AML-193 (cell line): Measurements from ENCODE around the gene KLHL1.

Source experiments
- DNase-seq, 2 experiments: peaks; one replicate each; lab custom pipeline; 2025; lab: John Stamatoyannopoulos, UW

The KLHL1 gene

DNA sequence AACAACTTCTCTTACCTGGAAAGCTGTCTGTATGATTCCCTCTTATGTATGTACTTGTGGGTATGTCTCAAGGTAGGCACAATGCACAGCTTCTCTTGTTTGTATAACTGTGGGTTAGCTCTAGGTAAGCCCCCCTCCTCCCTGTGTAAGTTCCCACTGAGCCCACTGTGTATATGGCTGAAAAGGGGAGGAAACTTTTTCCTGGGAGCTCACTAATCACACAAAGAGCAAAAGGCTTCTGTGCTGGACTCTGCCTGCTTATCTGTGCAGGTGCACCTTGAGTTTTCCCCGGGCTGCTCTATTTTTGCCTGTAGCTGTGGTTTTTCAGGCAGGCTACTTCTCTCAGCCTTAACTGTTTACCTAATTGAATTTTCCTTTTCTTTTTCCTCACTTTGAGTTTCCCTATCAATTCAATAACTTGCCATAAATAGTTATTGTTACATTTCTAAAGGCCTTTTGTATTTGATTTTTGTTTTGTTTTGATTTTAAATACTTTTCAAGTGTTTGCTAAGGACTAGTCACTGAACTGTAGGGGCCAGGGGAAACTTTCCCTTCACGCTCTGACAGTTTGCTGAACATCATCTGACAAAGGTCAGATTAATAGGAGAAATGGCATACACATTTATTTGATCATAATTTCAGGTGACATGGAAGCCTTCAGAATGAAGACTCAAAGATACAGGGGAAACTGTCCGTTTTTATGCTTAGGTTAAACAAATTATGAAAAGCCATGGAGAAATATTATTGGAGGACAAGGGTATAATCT, 424.1 kb downstream of the KLHL1 start:
- no peak for DNase-seq

DNA sequence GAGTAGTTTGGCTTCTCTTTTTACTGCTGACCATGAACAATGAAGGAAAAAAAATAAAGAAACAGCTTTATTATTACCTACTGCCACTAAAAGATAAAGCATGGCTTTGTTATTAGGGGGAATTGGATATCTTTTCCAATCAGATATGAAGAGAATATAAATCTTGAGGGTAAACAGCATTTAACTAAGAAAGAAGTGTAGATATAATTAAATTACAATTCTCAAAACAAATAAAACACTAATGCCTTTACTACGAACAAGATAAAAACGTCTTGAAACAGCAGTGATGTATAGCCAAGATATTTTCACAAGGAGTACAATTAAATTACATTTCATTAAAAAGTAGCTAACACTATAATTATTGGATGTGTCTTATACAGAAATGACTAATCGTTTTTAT, 426.5 kb downstream of the KLHL1 start:
- no peak for DNase-seq

DNA sequence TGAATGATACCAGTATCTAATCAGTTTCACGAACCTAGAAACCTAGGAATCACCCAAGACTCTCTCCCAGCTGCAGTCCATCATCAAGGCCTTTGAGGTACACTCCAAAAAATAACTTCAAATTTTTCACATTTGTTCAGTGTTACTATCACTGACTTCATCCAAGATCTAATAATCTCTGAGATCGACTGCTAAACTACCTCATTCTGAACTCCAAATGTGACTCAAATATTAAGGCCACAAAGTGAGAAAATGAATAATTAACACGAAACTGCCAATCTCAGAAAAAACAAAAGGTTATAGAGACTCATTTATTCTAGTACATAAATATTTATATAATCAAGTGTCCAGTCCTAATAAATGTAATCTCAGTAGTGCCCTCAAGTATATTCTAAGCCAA, 430.9 kb downstream of the KLHL1 start:
- DNase-seq = no peak

DNA sequence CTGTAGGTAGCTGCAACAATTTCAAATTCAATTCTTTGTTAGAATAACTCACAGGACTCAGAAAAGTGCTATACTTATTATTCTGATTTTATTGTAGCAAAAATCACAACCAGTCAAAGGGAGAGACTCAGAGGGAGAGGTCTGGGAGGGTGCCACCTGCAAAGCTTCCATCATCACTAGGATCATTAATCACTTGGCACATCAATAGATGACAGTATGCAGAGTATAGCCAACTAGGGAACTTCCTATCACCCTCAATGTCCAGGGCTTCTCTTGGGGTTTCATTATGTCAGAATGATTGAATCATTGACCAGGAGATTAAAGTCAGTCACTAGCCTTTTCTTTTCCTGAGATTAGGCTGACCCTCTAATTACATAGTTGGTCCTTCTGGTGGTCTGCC, 432.0 kb downstream of the KLHL1 start:
- no peak for DNase-seq

DNA sequence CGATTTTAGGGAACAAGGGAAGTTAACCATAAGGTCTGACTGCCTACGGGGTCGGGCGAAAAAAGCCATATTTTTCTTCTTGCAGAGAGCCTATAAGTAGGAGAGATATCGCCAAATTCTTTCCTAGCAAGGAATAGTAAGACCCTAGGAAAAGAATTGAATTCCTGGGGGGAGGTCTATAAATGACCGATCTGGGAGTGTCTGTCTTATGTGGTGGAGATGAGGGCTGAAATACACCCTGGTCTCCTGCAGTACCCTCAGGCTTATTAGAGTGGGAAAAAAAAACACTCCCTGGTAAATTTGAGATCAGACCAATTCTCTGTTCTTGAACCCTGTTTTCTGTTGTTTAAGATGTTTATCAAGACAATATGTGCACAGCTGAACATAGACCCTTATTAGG, 448.1 kb downstream of the KLHL1 start:
- DNase-seq = no peak

DNA sequence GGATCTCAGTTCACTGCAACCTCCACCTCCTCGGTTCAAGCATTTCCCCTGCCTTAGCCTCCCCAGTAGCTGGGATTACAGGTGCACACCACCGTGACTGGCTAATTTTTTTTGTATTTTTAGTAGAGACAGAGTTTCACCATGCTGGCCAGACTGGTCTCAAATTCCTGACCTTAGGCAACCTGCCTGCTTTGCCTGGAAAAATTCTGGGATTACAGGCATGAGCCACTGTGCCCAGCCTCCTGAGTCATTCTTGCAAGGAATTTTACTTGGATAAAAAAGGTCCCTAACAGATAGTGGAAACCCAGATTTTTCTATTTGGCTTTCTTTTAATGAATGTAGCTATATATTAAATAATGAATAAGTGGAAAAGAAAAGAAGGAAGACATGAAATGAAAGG, 450.6 kb downstream of the KLHL1 start:
- DNase-seq = no peak

DNA sequence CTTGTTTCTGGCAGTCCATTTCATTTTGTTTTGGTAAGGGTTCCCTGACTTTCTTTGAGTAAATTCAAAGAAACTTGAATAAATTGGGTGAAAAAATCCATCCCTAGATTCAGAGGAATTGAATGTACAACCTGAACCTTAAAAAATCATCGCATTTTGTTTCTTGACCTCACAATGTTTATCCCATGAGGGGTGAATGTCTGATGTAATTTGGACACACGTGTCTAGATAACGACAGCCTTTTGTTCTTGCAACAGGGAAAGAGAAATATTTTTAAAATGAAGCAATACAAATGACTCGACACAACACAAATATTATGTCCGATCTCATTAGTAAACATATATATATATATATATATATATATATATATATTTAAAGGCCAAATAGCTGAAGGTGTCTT, 453.9 kb downstream of the KLHL1 start:
- no peak for DNase-seq
